K562 (cell line): ENCODE measurements around the gene PPP1CA. TPM values are rescaled to one million over a fixed set of nuclear protein-coding genes. Genes with fewer than 3 reads are reported as not detected.

Source experiments
- BCLAF1 ChIP-seq, 2 experiments: fragments of 450-650 bp in 1 of 2; IDR thresholded peaks; 2 replicates each; pipeline ENCODE4 v1.6.1; 2011 to 2017; ENCODE audit warnings: low read depth in 2 of 2, antibody characterized with exemption in 1 of 2, borderline replicate concordance in 1 of 2, low read length in 1 of 2, mild to moderate bottlenecking in 1 of 2, mixed read lengths in 1 of 2; ENCODE audit not compliant: control insufficient read depth in 1 of 2
- ETV1 ChIP-seq: fragments of 450-650 bp; conservative IDR thresholded peaks from 2 replicates; pipeline ENCODE4 v1.6.1; 2016; ENCODE audit warnings: missing genetic modification characterization, control low read depth, low read depth, missing compliant biosample characterization
- HDAC2 ChIP-seq: fragments of 450-650 bp; IDR thresholded peaks from 2 replicates; pipeline ENCODE4 v1.6.1; 2016; ENCODE audit warnings: mild to moderate bottlenecking
- HMG20A ChIP-seq: fragments of 450-650 bp; formaldehyde crosslinking; conservative IDR thresholded peaks from 2 replicates; pipeline ENCODE4 v1.4.0; 2020; ENCODE audit warnings: mild to moderate bottlenecking, mixed read lengths
- KLF6 ChIP-seq: fragments of 250-450 bp; sonication (Bioruptor Pico); IDR thresholded peaks from 2 replicates; pipeline ENCODE4 v1.4.0; 2020; ENCODE audit warnings: mild to moderate bottlenecking, moderate library complexity, borderline replicate concordance
- LARP7 ChIP-seq: fragments of 450-650 bp; IDR thresholded peaks from 2 replicates; pipeline ENCODE4 v1.6.1; 2016
- MTA1 ChIP-seq: fragments of 450-650 bp; IDR thresholded peaks from 2 replicates; pipeline ENCODE4 v1.6.1; 2017; ENCODE audit warnings: borderline replicate concordance
- NCOA6 ChIP-seq: fragments of 450-650 bp; IDR thresholded peaks from 2 replicates; pipeline ENCODE4 v1.6.1; 2017; ENCODE audit warnings: mild to moderate bottlenecking
- RBM14 ChIP-seq: fragments of 200-400 bp; formaldehyde crosslinking; IDR thresholded peaks from 2 replicates; pipeline ENCODE4 v1.6.1; 2018; ENCODE audit warnings: low read depth, mild to moderate bottlenecking, low read length, moderate library complexity, borderline replicate concordance; ENCODE audit not compliant: insufficient read depth
- SIX5 ChIP-seq, 2 experiments: IDR thresholded peaks; 2 replicates each; pipeline ENCODE4 v1.6.1; 2011; ENCODE audit warnings: low read length in 2 of 2, borderline replicate concordance in 1 of 2, low read depth in 1 of 2, mild to moderate bottlenecking in 1 of 2, moderate library complexity in 1 of 2; ENCODE audit not compliant: insufficient read depth in 1 of 2
- TBP ChIP-seq: optimal IDR thresholded peaks from 2 replicates; pipeline ENCODE3; 2011; ENCODE audit warnings: low read depth, low read length, improper control_type of control experiment
- TSHZ1 ChIP-seq: fragments of 250-450 bp; sonication (Bioruptor Pico); IDR thresholded peaks from 2 replicates; pipeline ENCODE4 v1.4.0; 2020; ENCODE audit warnings: mild to moderate bottlenecking, moderate library complexity
- ZNF140 ChIP-seq: fragments of 250-450 bp; sonication (Bioruptor Pico); IDR thresholded peaks from 2 replicates; pipeline ENCODE4 v1.8.0; 2021; ENCODE audit warnings: moderate library complexity, mild to moderate bottlenecking, inconsistent platforms
- ZNF408 ChIP-seq: fragments of 250-450 bp; sonication (Bioruptor Pico); IDR thresholded peaks from 2 replicates; pipeline ENCODE4 v1.4.0; 2020; ENCODE audit warnings: low read depth, mild to moderate bottlenecking, moderate library complexity
- ZNF592 ChIP-seq: fragments of 450-650 bp; IDR thresholded peaks from 2 replicates; pipeline ENCODE4 v1.6.1; 2017; ENCODE audit warnings: antibody characterized with exemption, mild to moderate bottlenecking
- ZNF707 ChIP-seq: fragments of 250-450 bp; sonication (Bioruptor Pico); conservative IDR thresholded peaks from 2 replicates; pipeline ENCODE4 v1.8.0; 2022; ENCODE audit warnings: inconsistent platforms, mild to moderate bottlenecking, moderate library complexity
- polyA plus RNA-seq, 8 experiments: library from polyadenylated mRNA; depleted of rRNA in 4 of 8; stranded (reverse) in 5 of 8; unstranded in 3 of 8; fragments of >200 nt; fragmentation: Nextera tagmentation in 2 of 8; fragmentation: Illumina TruSeq in 1 of 8; extraction: Ambion mirVana in 2 of 8; extraction: Trizol in 1 of 8; gene quantifications; 2 replicates each; pipeline versions ENCODE4 v1.2.1 to v1.2.3, GENCODE V29; 2011 to 2014; ENCODE audit warnings: inconsistent platforms in 1 of 8, missing spikeins in 1 of 8
- total RNA-seq, 7 experiments: library from RNA; depleted of rRNA in 6 of 7; stranded (reverse); fragments of >200 nt in 6 of 7; fragmentation: Illumina TruSeq in 2 of 7; extraction: Trizol in 2 of 7; gene quantifications; 2 replicates each; pipeline versions ENCODE4 v1.2.1 to v1.2.3, GENCODE V29; 2011 to 2021; ENCODE audit warnings: low replicate concordance in 1 of 7

Gene PPP1CA
- total and polyA plus RNA-seq, 9 of the 15 experiments (the other 6 are each of a cell fraction or from before 2014, with no cell fraction given): 18.2 to 242 (median 188) TPM

GRCh38 chr11:67373648-67374570 lies 27.7 kb downstream of the PPP1CA start (continued):
- no peak for TF ChIP-seq TSHZ1 (CRISPR knock-in tag)
- no peak for TF ChIP-seq BCLAF1 (IDR thresholded peaks at IDR 0.05; ENCODE audit: borderline replicate concordance in 1 of 2, control insufficient read depth in 1 of 2, low read depth in 2 of 2, low read length in 1 of 2)
- TF ChIP-seq LARP7: no peak
- no peak for TF ChIP-seq RBM14
- peak; percentile 96 for TF ChIP-seq ZNF592
- no peak for TF ChIP-seq SIX5 (IDR thresholded peaks at IDR 0.05; ENCODE audit: borderline replicate concordance in 1 of 2, insufficient read depth in 1 of 2, low read depth in 1 of 2, low read length in 2 of 2)
- TF ChIP-seq NCOA6: no peak
- TF ChIP-seq HMG20A (CRISPR knock-in tag): no peak
- TF ChIP-seq HDAC2: peak; percentile 49
- 0 out of 2 replicates have a peak, but pooled peaks have one; percentile 4 for TF ChIP-seq ETV1 (tag)
- TF ChIP-seq KLF6 (CRISPR knock-in tag): no peak
- TF ChIP-seq TBP: no peak
- TF ChIP-seq ZNF140: no peak
- no peak for TF ChIP-seq ZNF408 (CRISPR knock-in tag)
- no peak for TF ChIP-seq ZNF707 (CRISPR knock-in tag)
- no peak; the same call in 1 of the 2 replicates for TF ChIP-seq MTA1
